K562 (cell line): ENCODE results near the gene ANKRD13C. TPM values are rescaled to one million over a fixed set of nuclear protein-coding genes. Genes with fewer than 3 reads are reported as not detected.

Experiments used
- ATF3 ChIP-seq, 2 experiments: fragments of 450-650 bp in 1 of 2; sonication (generic) in 1 of 2; formaldehyde crosslinking in 1 of 2; IDR thresholded peaks in 1 of 2; conservative IDR thresholded peaks in 1 of 2; 2 replicates each; pipeline versions ENCODE4 v1.6.1 to v1.8.1; 2016 to 2023; ENCODE audit warnings: mild to moderate bottlenecking in 2 of 2, moderate library complexity in 2 of 2, inconsistent platforms in 1 of 2, missing genetic modification reagents in 1 of 2
- ATF4 ChIP-seq: fragments of 450-650 bp; formaldehyde crosslinking; IDR thresholded peaks from 2 replicates; pipeline ENCODE4 v1.4.0; 2022; ENCODE audit warnings: mild to moderate bottlenecking, moderate library complexity
- BRCA1 ChIP-seq, 2 experiments: fragments of 450-650 bp in 1 of 2; sonication (generic) in 1 of 2; formaldehyde crosslinking in 1 of 2; IDR thresholded peaks; 2 replicates each; pipeline versions ENCODE4 v1.5.0 to v1.6.1; 2017 to 2020; ENCODE audit warnings: mild to moderate bottlenecking in 1 of 2, missing genetic modification reagents in 1 of 2
- CXXC5 ChIP-seq: fragments of 250-450 bp; sonication (Bioruptor Pico); IDR thresholded peaks from 2 replicates; pipeline ENCODE4 v1.8.0; 2022; ENCODE audit warnings: inconsistent platforms, mild to moderate bottlenecking, moderate library complexity
- DACH1 ChIP-seq: fragments of 450-650 bp; IDR thresholded peaks from 2 replicates; pipeline ENCODE4 v1.6.1; 2018; ENCODE audit not compliant: partially characterized antibody
- IRF9 ChIP-seq: fragments of 450-650 bp; IDR thresholded peaks from 2 replicates; pipeline ENCODE4 v1.6.1; 2016; ENCODE audit warnings: missing biosample characterization, missing genetic modification characterization
- MECOM ChIP-seq: fragments of 250-450 bp; sonication (Bioruptor Pico); IDR thresholded peaks from 2 replicates; pipeline ENCODE4 v1.8.0; 2022; ENCODE audit warnings: inconsistent platforms
- MLLT1 ChIP-seq, 2 experiments: fragments of 450-650 bp; IDR thresholded peaks; 2 replicates each; pipeline ENCODE4 v1.6.1; 2016
- POLR2H ChIP-seq: IDR thresholded peaks from 2 replicates; pipeline ENCODE4 v1.6.1; 2016; ENCODE audit warnings: missing genetic modification characterization, low read depth, mild to moderate bottlenecking, control low read depth, missing compliant biosample characterization, moderate library complexity
- PTTG1 ChIP-seq: fragments of 450-650 bp; IDR thresholded peaks from 2 replicates; pipeline ENCODE4 v1.6.1; 2016; ENCODE audit warnings: low read depth, mild to moderate bottlenecking, missing genetic modification characterization, missing compliant biosample characterization
- ZNF175 ChIP-seq: fragments of 200-800 bp; sonication (Bioruptor generic); IDR thresholded peaks from 2 replicates; pipeline ENCODE4 v1.6.1; 2016; ENCODE audit warnings: low read depth, mild to moderate bottlenecking, missing genetic modification characterization, missing compliant biosample characterization
- ZSCAN32 ChIP-seq: fragments of 450-650 bp; formaldehyde crosslinking; IDR thresholded peaks from 2 replicates; pipeline ENCODE4 v1.4.0; 2020; ENCODE audit warnings: mild to moderate bottlenecking, moderate library complexity
- polyA plus RNA-seq, 8 experiments: library from polyadenylated mRNA; depleted of rRNA in 4 of 8; stranded (reverse) in 5 of 8; unstranded in 3 of 8; fragments of >200 nt; fragmentation: Nextera tagmentation in 2 of 8; fragmentation: Illumina TruSeq in 1 of 8; extraction: Ambion mirVana in 2 of 8; extraction: Trizol in 1 of 8; gene quantifications; 2 replicates each; pipeline versions ENCODE4 v1.2.1 to v1.2.3, GENCODE V29; 2011 to 2014; ENCODE audit warnings: inconsistent platforms in 1 of 8, missing spikeins in 1 of 8
- total RNA-seq, 7 experiments: library from RNA; depleted of rRNA in 6 of 7; stranded (reverse); fragments of >200 nt in 6 of 7; fragmentation: Illumina TruSeq in 2 of 7; extraction: Trizol in 2 of 7; gene quantifications; 2 replicates each; pipeline versions ENCODE4 v1.2.1 to v1.2.3, GENCODE V29; 2011 to 2021; ENCODE audit warnings: low replicate concordance in 1 of 7
- TF ChIP-seq, protein P1 (sequence below), 2 experiments: fragments of 450-650 bp in 1 of 2; sonication (generic) in 1 of 2; formaldehyde crosslinking in 1 of 2; IDR thresholded peaks; 2 replicates each; pipeline versions ENCODE4 v1.7.1 to v1.9.0; 2016 to 2022; ENCODE audit warnings: inconsistent platforms in 1 of 2, mild to moderate bottlenecking in 1 of 2, missing genetic modification reagents in 1 of 2

ANKRD13C gene
- total and polyA plus RNA-seq, 9 of the 15 experiments (the other 6 are each of a cell fraction or from before 2014, with no cell fraction given) = 3.4 to 22.8 (median 12.5) TPM

GRCh38 chr1:70334436-70334835 lies 20.1 kb downstream of the ANKRD13C start (continued):
- TF ChIP-seq, protein P1, sequence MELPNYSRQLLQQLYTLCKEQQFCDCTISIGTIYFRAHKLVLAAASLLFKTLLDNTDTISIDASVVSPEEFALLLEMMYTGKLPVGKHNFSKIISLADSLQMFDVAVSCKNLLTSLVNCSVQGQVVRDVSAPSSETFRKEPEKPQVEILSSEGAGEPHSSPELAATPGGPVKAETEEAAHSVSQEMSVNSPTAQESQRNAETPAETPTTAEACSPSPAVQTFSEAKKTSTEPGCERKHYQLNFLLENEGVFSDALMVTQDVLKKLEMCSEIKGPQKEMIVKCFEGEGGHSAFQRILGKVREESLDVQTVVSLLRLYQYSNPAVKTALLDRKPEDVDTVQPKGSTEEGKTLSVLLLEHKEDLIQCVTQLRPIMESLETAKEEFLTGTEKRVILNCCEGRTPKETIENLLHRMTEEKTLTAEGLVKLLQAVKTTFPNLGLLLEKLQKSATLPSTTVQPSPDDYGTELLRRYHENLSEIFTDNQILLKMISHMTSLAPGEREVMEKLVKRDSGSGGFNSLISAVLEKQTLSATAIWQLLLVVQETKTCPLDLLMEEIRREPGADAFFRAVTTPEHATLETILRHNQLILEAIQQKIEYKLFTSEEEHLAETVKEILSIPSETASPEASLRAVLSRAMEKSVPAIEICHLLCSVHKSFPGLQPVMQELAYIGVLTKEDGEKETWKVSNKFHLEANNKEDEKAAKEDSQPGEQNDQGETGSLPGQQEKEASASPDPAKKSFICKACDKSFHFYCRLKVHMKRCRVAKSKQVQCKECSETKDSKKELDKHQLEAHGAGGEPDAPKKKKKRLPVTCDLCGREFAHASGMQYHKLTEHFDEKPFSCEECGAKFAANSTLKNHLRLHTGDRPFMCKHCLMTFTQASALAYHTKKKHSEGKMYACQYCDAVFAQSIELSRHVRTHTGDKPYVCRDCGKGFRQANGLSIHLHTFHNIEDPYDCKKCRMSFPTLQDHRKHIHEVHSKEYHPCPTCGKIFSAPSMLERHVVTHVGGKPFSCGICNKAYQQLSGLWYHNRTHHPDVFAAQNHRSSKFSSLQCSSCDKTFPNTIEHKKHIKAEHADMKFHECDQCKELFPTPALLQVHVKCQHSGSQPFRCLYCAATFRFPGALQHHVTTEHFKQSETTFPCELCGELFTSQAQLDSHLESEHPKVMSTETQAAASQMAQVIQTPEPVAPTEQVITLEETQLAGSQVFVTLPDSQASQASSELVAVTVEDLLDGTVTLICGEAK (IDR thresholded peaks at IDR 0.05) = no peak
- TF ChIP-seq, protein P1 (CRISPR knock-in tag; IDR thresholded peaks at IDR 0.05) = no peak
- peak; percentile 86; the same call in 1 of the 2 replicates for TF ChIP-seq POLR2H (tag)
- no peak for TF ChIP-seq DACH1
- TF ChIP-seq ATF4 (CRISPR knock-in tag) = peak; percentile 90
- TF ChIP-seq IRF9 (tag) = peak; percentile 81
- 0 out of 2 replicates have a peak, but pooled peaks have one; percentile 26 for TF ChIP-seq MECOM (CRISPR knock-in tag)
- TF ChIP-seq ATF3 (IDR thresholded peaks at IDR 0.05) = peak; percentile 95
- no peak for TF ChIP-seq ATF3 (CRISPR knock-in tag; conservative IDR thresholded peaks at IDR 0.05)
- TF ChIP-seq ZNF175 = 0 out of 2 replicates have a peak, but pooled peaks have one; percentile 44
- TF ChIP-seq PTTG1 (tag) = 0 out of 2 replicates have a peak, but pooled peaks have one; percentile 8
- TF ChIP-seq BRCA1 (IDR thresholded peaks at IDR 0.05) = no peak
- TF ChIP-seq BRCA1 (CRISPR knock-in tag; IDR thresholded peaks at IDR 0.05) = no peak
- TF ChIP-seq CXXC5 (CRISPR knock-in tag) = peak; percentile 61
- 0 out of 2 replicates have a peak, but pooled peaks have one; percentile 55 for TF ChIP-seq ZSCAN32 (CRISPR knock-in tag)
- TF ChIP-seq MLLT1 (IDR thresholded peaks at IDR 0.05) = peak in 1 of 2 experiments; percentile 51; a peak in 1 of 4 replicates
